H1 (cell line): ENCODE measurements around the gene ZNF672. TPM values are rescaled to one million over a fixed set of nuclear protein-coding genes. Genes with fewer than 3 reads are reported as not detected.

ENCODE experiments used
- CTCF ChIA-PET: fragments of 300-600 bp; sonication (Branson Sonifier 250); formaldehyde crosslinking; loops from one replicate; lab custom pipeline; 2021; ENCODE audit not compliant: partially characterized antibody; lab: Charles Lee
- POLR2A ChIA-PET: fragments of 300-600 bp; sonication (Branson Sonifier 250); formaldehyde crosslinking; loops from one replicate; lab custom pipeline; 2021; ENCODE audit warnings: inconsistent platforms; ENCODE audit not compliant: partially characterized antibody; lab: Charles Lee
- DNase-seq, 2 experiments: peaks; one replicate each; pipeline versions ENCODE4 v3.0.0 to v3.0.0-alpha.2; 2010 to 2022; ENCODE audit warnings: low spot score in 2 of 2, low read depth in 1 of 2, mixed read lengths in 1 of 2
- FAIRE-seq: peaks from 2 replicates; lab custom pipeline; 2011; peaks lifted over from hg19 to GRCh38; lab: Jason Lieb, UNC
- H2AFZ ChIP-seq: 2 replicates; pipeline ENCODE4 v1.8.1; 2012; ENCODE audit warnings: low read length, inconsistent platforms
- H2AK5ac ChIP-seq: 2 replicates; pipeline ENCODE4 v1.6.1; 2013; ENCODE audit warnings: low read depth, low read length
- H2BK120ac ChIP-seq: replicated peaks from 2 replicates; pipeline ENCODE3; 2013; ENCODE audit warnings: low read depth, low read length, inconsistent platforms
- H2BK12ac ChIP-seq: 2 replicates; pipeline ENCODE4 v1.6.1; 2013; ENCODE audit warnings: low read depth, low read length
- H2BK15ac ChIP-seq: 2 replicates; pipeline ENCODE4 v1.6.1; 2013; ENCODE audit warnings: low read length
- H2BK20ac ChIP-seq: 2 replicates; pipeline ENCODE4 v1.6.1; 2013; ENCODE audit warnings: low read length
- H2BK5ac ChIP-seq: 2 replicates; pipeline ENCODE4 v1.6.1; 2013; ENCODE audit warnings: low read depth, low read length
- H3K14ac ChIP-seq: 2 replicates; pipeline ENCODE4 v1.6.1; 2013; ENCODE audit warnings: inconsistent platforms; ENCODE audit not compliant: insufficient read length
- H3K18ac ChIP-seq: 2 replicates; pipeline ENCODE4 v1.6.1; 2013; ENCODE audit warnings: low read length; ENCODE audit errors: extremely low read depth
- H3K23ac ChIP-seq: 2 replicates; pipeline ENCODE4 v1.6.1; 2013; ENCODE audit warnings: inconsistent platforms; ENCODE audit not compliant: insufficient read length
- H3K23me2 ChIP-seq: 2 replicates; pipeline ENCODE4 v1.6.1; 2013; ENCODE audit warnings: low read depth, low read length
- H3K27ac ChIP-seq: 2 replicates; pipeline ENCODE4 v1.6.1; 2011; ENCODE audit warnings: low read depth, low read length, inconsistent platforms
- H3K27me3 ChIP-seq, 4 experiments: replicated peaks in 1 of 4; 1 replicate in 1 of 4; 2 replicates in 3 of 4; pipeline versions ENCODE4 v1.6.1 to v1.8.1; 2011 to 2013; ENCODE audit warnings: low read length in 3 of 4, mild to moderate bottlenecking in 3 of 4, inconsistent platforms in 2 of 4, mixed read lengths in 2 of 4, moderate library complexity in 1 of 4; ENCODE audit not compliant: control insufficient read depth in 3 of 4, insufficient read depth in 3 of 4; ENCODE audit errors: extremely low read depth in 1 of 4
- H3K36me3 ChIP-seq, 4 experiments: 2 replicates each; pipeline versions ENCODE4 v1.6.1 to v1.8.1; 2011 to 2013; ENCODE audit warnings: mild to moderate bottlenecking in 4 of 4, low read length in 3 of 4, moderate library complexity in 2 of 4, control low read depth in 1 of 4, inconsistent platforms in 1 of 4; ENCODE audit not compliant: insufficient read depth in 4 of 4, control insufficient read depth in 2 of 4
- H3K4ac ChIP-seq: replicated peaks from 2 replicates; pipeline ENCODE3; 2013; ENCODE audit warnings: low read length, low read depth, mixed read lengths, inconsistent platforms; ENCODE audit not compliant: insufficient read length
- H3K4me1 ChIP-seq, 4 experiments: replicated peaks in 1 of 4; 1 replicate in 1 of 4; 2 replicates in 3 of 4; pipeline versions ENCODE4 v1.6.1 to v1.8.1; 2011 to 2013; ENCODE audit warnings: low read length in 3 of 4, inconsistent platforms in 2 of 4, mixed read lengths in 1 of 4; ENCODE audit not compliant: insufficient read depth in 4 of 4, control insufficient read depth in 3 of 4
- H3K4me2 ChIP-seq, 2 experiments: 2 replicates each; pipeline versions ENCODE4 v1.6.1 to v1.8.1; 2011 to 2013; ENCODE audit warnings: low read depth in 2 of 2, low read length in 2 of 2, control low read depth in 1 of 2, inconsistent platforms in 1 of 2, mild to moderate bottlenecking in 1 of 2; ENCODE audit not compliant: insufficient read depth in 1 of 2
- H3K4me3 ChIP-seq, 4 experiments: fragments of 200-600, 300-600 bp in 1 of 4; sonication (generic), shearing (Covaris generic), sonication (Bioruptor Twin) in 1 of 4; 2 replicates each; pipeline versions ENCODE4 v1.5.1 to v1.8.1; 2011 to 2016; ENCODE audit warnings: low read length in 4 of 4, low read depth in 3 of 4, control low read depth in 2 of 4, inconsistent platforms in 2 of 4, mild to moderate bottlenecking in 2 of 4, mixed read lengths in 1 of 4, moderate library complexity in 1 of 4; ENCODE audit not compliant: insufficient read depth in 2 of 4; ENCODE audit errors: extremely low read depth in 1 of 4
- H3K56ac ChIP-seq: replicated peaks from 2 replicates; pipeline ENCODE3; 2013; ENCODE audit warnings: low read depth, mild to moderate bottlenecking, mixed read lengths, low read length, inconsistent platforms; ENCODE audit not compliant: insufficient read length
- H3K79me1 ChIP-seq: 2 replicates; pipeline ENCODE4 v1.6.1; 2013; ENCODE audit warnings: low read depth, low read length, control low read depth
- H3K79me2 ChIP-seq, 2 experiments: 2 replicates each; pipeline versions ENCODE4 v1.6.1 to v1.8.1; 2012 to 2013; ENCODE audit warnings: low read length in 2 of 2, mild to moderate bottlenecking in 2 of 2, inconsistent platforms in 1 of 2; ENCODE audit not compliant: insufficient read depth in 2 of 2, control insufficient read depth in 1 of 2
- H3K9ac ChIP-seq, 4 experiments: replicated peaks in 1 of 4; 1 replicate in 1 of 4; 2 replicates in 3 of 4; pipeline versions ENCODE4 v1.6.1 to v1.8.1; 2011 to 2013; ENCODE audit warnings: low read depth in 3 of 4, low read length in 3 of 4, control low read depth in 2 of 4, mild to moderate bottlenecking in 2 of 4, moderate library complexity in 2 of 4, inconsistent platforms in 1 of 4; ENCODE audit errors: extremely low read depth in 1 of 4
- H3K9me3 ChIP-seq, 2 experiments: 2 replicates each; pipeline versions ENCODE4 v1.6.1 to v1.8.1; 2012 to 2013; ENCODE audit warnings: mild to moderate bottlenecking in 2 of 2, moderate library complexity in 2 of 2, control low read depth in 1 of 2, inconsistent platforms in 1 of 2, low read depth in 1 of 2, low read length in 1 of 2, mixed read lengths in 1 of 2; ENCODE audit not compliant: insufficient read depth in 2 of 2
- H4K20me1 ChIP-seq, 2 experiments: replicated peaks in 1 of 2; 2 replicates each; pipeline versions ENCODE3 to v1.8.1; 2011 to 2013; ENCODE audit warnings: inconsistent platforms in 2 of 2, low read length in 2 of 2, mild to moderate bottlenecking in 1 of 2; ENCODE audit not compliant: insufficient read depth in 2 of 2, control insufficient read depth in 1 of 2
- H4K5ac ChIP-seq: 2 replicates; pipeline ENCODE4 v1.6.1; 2013; ENCODE audit warnings: low read length, low read depth, mixed read lengths, inconsistent platforms; ENCODE audit not compliant: insufficient read length
- H4K8ac ChIP-seq: 2 replicates; pipeline ENCODE4 v1.8.0; 2013; ENCODE audit warnings: mild to moderate bottlenecking, moderate library complexity, low read length, inconsistent platforms; ENCODE audit not compliant: insufficient read depth; ENCODE audit errors: extremely low read depth
- H4K91ac ChIP-seq: replicated peaks from 2 replicates; pipeline ENCODE3; 2013; ENCODE audit warnings: low read length, mixed read lengths, inconsistent platforms; ENCODE audit not compliant: insufficient read length
- ATF2 ChIP-seq: IDR thresholded peaks from 2 replicates; pipeline ENCODE4 v1.6.1; 2012; ENCODE audit warnings: low read length, inconsistent platforms
- MAX ChIP-seq: IDR thresholded peaks from 2 replicates; pipeline ENCODE4 v1.6.1; 2012; ENCODE audit warnings: inconsistent platforms
- POLR2AphosphoS5 ChIP-seq: IDR thresholded peaks from 2 replicates; pipeline ENCODE4 v1.6.1; 2011; ENCODE audit warnings: low read depth, low read length
- WGBS, 2 experiments: shearing (Covaris generic) in 1 of 2; methylation state at CpG; one replicate each; pipeline versions ENCODE4 v1.1.6 to v1.1.7; 2013 to 2015; ENCODE audit warnings: low lambda C conversion rate in 2 of 2, mixed read lengths in 2 of 2, inconsistent platforms in 1 of 2, low coverage in 1 of 2, missing lambda C conversion rate in 1 of 2; ENCODE audit not compliant: insufficient replicate concordance in 2 of 2, insufficient coverage in 1 of 2, insufficient read length in 1 of 2; ENCODE audit errors: extremely low coverage in 1 of 2, missing lambda C conversion rate in 1 of 2; 5-methylcytosine and 5-hydroxymethylcytosine counted together
- polyA plus RNA-seq, 7 experiments: library from polyadenylated mRNA; depleted of rRNA in 3 of 7; stranded (reverse) in 5 of 7; unstranded in 2 of 7; fragments of >200 nt in 5 of 7; fragments of 200-250 nt in 2 of 7; gene quantifications; 1 replicate in 5 of 7; 2 replicates in 1 of 7; 4 replicates in 1 of 7; pipeline versions ENCODE4 v1.2.1 to v1.2.3, GENCODE V29; 2011 to 2013; ENCODE audit warnings: missing spikeins in 2 of 7, mixed read lengths in 2 of 7
- total RNA-seq: library from RNA; stranded (reverse); fragmentation: NEBNext Ultra II Directional; extraction: Animal tissue kit (Norgen Biotek cat#: 25700); gene quantifications from 2 replicates; pipeline ENCODE4 v1.2.1, GENCODE V29; 2021

Gene ZNF672
- total and polyA plus RNA-seq, 2 of the 8 experiments (the other 6 are each of a cell fraction or from before 2014, with no cell fraction given) = 30.7 to 40.4 TPM

GRCh38 chr1:248850536-248851251 lies 12.7 kb downstream of the ZNF672 start:
- Histone ChIP-seq H3K18ac (no peak overlapping the region), H4K8ac (no peak overlapping the region), H2BK5ac (no peak overlapping the region), H3K4ac (no peak overlapping the region), H3K4me3 (no peak overlapping the region), H4K20me1 (peaks cover 7 to 23% of the 10 kb centered on the region in 2 experiments), H2BK15ac (no peak overlapping the region), H3K23ac (no peak overlapping the region), H3K79me1 (0 out of 2 replicates have a peak, but pooled peaks cover 2% of the 10 kb centered on the region), H3K56ac (no peak overlapping the region), H3K27ac (no peak overlapping the region), H3K4me2 (no peak overlapping the region), H4K5ac (no peak overlapping the region), H3K4me1 (no peaks in the 10 kb centered on the region), H2BK120ac (no peak overlapping the region), H2BK12ac (no peak overlapping the region), H3K23me2 (no peaks in the 10 kb centered on the region), H2BK20ac (no peak overlapping the region), H3K9me3 (no peaks in the 10 kb centered on the region), H3K27me3 (no peaks in the 10 kb centered on the region)
- no peak for FAIRE-seq
- ChIA-PET CTCF (interaction anchor here (0.7 to 4.1 kb wide), 5 partner anchors 9 to 56 kb away, joined by 3 to 27 read pairs (median 4); no protein-coding TSS in a partner anchor), POLR2A (interaction anchor here (0.7 to 6.7 kb wide), 8 partner anchors 9 to 63 kb away, joined by 3 to 47 read pairs (median 4); partner anchors contain the start of genes PGBD2 and ZNF672)
- 87% methylated on average over 7 of the region's 10 CpGs; no CpG with 5 or more reads in 1 of the 2 experiments for WGBS, 2 experiments
- DNase-seq = no peak
- TF ChIP-seq POLR2AphosphoS5 (0 out of 2 replicates have a peak, but pooled peaks have one; percentile 11), ATF2 (no peak), MAX (no peak)
- TF ChIP-seq, all 59 proteins: peak for 1
- Histone ChIP-seq H3K14ac (no peak overlapping the region), H2AFZ (no peak overlapping the region), H2AK5ac (no peak overlapping the region), H3K9ac (no peak overlapping the region), H3K36me3 (peaks cover 10 to 44% (median 42%) of the 10 kb centered on the region in 4 experiments), H3K79me2 (no peaks in the 10 kb centered on the region), H4K91ac (no peak overlapping the region)
